GM19328 (cell line): Measurements from ENCODE around the gene RPS16.
A peak's percentile ranks its signal among the peaks of the same experiment; 100 is the strongest.

Source experiments
- ATAC-seq: cut with Tn5 transposase; IDR thresholded peaks from one replicate; pipeline ENCODE4 v1.9.1; 2021; ENCODE audit warnings: mild to moderate bottlenecking, moderate library complexity; ENCODE audit not compliant: unreplicated experiment

Gene RPS16

DNA sequence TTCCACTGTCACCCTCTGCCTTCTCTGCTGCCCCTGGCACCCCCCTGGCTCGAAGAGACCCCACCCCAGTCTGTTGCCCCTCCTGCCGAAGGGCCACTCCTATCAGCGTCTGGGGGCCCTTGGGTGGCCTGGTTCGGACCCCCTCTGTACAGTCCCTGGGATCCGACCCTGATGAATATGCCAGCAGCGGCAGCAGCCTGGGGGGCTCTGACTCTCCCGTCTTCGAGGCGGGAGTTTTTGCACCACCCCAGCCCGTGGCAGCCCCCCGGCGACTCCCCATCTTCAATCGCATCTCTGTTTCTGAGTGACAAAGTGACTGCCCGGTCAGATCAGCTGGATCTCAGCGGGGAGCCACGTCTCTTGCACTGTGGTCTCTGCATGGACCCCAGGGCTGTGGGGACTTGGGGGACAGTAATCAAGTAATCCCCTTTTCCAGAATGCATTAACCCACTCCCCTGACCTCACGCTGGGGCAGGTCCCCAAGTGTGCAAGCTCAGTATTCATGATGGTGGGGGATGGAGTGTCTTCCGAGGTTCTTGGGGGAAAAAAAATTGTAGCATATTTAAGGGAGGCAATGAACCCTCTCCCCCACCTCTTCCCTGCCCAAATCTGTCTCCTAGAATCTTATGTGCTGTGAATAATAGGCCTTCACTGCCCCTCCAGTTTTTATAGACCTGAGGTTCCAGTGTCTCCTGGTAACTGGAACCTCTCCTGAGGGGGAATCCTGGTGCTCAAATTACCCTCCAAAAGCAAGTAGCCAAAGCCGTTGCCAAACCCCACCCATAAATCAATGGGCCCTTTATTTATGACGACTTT is 27.1 kb downstream of the RPS16 start:
- ATAC-seq: no peak

- ATAC-seq: no peak
These were observed 27.9 kb downstream of the RPS16 start for GRCh38 chr19:39407660-39408391.

GRCh38 chr19:39407410-39407659 is 28.4 kb downstream of the RPS16 start:
- ATAC-seq: no peak

- ATAC-seq: no peak
These were observed 28.9 kb downstream of the RPS16 start, which contains the start of gene ZFP36 for GRCh38 chr19:39406656-39407409. ZFP36 (plus strand) TSS chr19:39406847; CDS start chr19:39406905, 58 bp downstream.

DNA sequence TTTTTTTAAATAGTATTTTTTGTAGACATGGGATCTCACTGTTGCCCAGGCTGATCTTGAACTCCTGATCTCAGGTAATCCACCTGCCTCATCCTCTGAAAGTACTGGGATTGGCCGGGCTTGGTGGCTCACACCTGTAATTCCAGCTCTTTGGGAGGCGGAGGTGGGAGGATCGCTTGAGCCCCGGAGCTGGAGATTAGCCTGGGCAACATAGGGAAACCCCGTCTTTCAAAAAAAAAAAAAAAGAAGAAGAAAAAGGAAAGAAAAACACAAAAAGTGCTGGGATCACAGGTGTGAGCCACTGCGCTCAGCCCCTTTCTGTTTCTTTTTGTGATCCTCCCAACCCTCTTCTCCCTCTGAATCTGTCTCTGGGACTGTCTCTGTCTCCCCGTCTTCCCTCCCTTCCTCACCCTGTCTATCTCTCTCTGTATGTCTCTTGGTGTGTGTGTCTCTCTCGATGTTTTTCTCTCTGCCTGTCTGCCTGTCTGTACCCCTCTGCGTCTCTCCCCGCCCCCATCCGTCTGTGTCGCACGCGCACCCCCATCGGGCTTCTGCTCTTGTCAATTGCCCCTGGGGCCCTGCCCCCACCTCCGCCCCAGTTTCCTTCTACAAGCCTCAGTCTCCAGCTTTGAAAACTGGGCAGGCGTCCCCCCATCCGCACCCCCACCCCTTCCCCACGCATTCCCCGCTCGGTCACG is 29.6 kb downstream of the RPS16 start:
- no peak for ATAC-seq

- ATAC-seq: no peak
These were observed 30.3 kb downstream of the RPS16 start for GRCh38 chr19:39405261-39405957.

GRCh38 chr19:39403331-39404312 is 32.1 kb downstream of the RPS16 start:
- ATAC-seq: no peak

- no peak for ATAC-seq
These were observed 33.1 kb downstream of the RPS16 start for GRCh38 chr19:39402346-39403300.

- no peak for ATAC-seq
These were observed 34.0 kb downstream of the RPS16 start for GRCh38 chr19:39401549-39402345.

DNA sequence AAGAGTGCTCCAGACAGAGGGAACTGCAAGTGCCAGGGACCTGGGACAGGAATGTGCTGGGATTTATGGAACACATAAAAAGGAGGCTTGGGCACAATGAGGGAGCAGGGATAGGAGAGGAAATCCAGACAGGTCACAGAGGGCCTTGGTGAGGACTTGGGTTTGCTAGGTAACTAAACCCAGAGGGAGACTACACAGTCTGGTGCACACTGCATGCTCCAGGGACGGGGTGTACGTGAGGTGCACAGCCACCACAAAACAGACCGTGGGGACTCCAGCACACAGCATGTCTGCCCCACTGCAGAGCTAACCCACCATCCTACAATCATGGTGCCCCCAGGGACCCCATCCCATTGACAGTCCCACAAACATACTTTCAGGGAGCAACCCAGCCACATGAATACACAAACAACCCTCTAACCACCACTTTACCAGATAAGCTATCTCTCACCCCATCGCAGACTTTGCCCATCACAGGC is 34.6 kb downstream of the RPS16 start:
- no peak for ATAC-seq

GRCh38 chr19:39400061-39400460 is 35.7 kb downstream of the RPS16 start:
- no peak for ATAC-seq

- no peak for ATAC-seq
These were observed 36.1 kb downstream of the RPS16 start for GRCh38 chr19:39399668-39400050.

DNA sequence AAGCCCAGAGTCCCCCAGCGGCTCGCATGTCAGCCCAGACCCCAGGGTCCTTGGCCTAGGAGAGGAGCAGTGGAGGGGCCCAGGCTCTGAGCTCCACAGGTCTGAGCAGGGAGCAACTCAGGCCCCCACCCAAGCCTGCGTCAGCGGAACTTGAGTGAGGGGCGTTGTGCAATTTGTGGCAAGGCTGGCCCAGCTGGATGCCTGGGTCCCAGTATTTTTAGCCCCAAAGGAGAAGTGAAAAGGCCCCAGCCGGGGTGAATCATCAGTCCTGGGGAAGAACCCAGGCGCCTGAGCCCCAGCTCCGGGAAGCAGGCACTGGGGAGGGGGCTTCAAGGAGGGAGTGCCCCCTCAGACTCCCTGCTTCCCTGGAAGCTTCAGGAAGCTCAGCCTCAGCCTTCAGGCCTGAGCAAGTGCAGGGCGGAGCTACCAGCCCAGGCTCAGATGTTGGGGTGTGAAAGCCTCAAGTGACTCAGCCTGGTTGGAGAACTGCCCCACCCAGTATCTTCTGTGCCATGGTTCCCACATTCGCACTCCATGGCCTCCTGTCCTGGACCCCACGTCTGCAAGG is 37.4 kb downstream of the RPS16 start:
- no peak for ATAC-seq

GRCh38 chr19:39397360-39398296 is 38.1 kb downstream of the RPS16 start:
- no peak for ATAC-seq

- peak; percentile 84 for ATAC-seq
These were observed 44.9 kb downstream of the RPS16 start, which contains the start of the genes MED29 and PAF1 for GRCh38 chr19:39390751-39391437. MED29 (plus strand) TSS chr19:39391378; CDS start chr19:39391423, 45 bp downstream. PAF1 (minus strand) TSS chr19:39391106; CDS start chr19:39390864, 242 bp downstream.
